Hepatocyte (in vitro differentiated cells): ENCODE results near the gene AOPEP. TPM values are rescaled to one million over a fixed set of nuclear protein-coding genes. Genes with fewer than 3 reads are reported as not detected.

ENCODE experiments used
- DNase-seq: peaks from one replicate; pipeline ENCODE4 v3.0.0-alpha.2; 2016; ENCODE audit warnings: low spot score
- H2AFZ ChIP-seq: fragments of 200-600 bp; sonication (generic); 2 replicates; pipeline ENCODE4 v1.6.0; 2016; ENCODE audit warnings: antibody characterized with exemption, mild to moderate bottlenecking
- H3K27ac ChIP-seq: fragments of 200-600 bp; sonication (generic); 2 replicates; pipeline ENCODE4 v1.5.1; 2016; ENCODE audit warnings: mild to moderate bottlenecking
- H3K27me3 ChIP-seq: fragments of 200-600 bp; sonication (generic); 2 replicates; pipeline ENCODE4 v1.6.1; 2016
- H3K36me3 ChIP-seq: fragments of 200-600 bp; sonication (generic); replicated peaks from 2 replicates; pipeline ENCODE4 v1.5.1; 2016; ENCODE audit warnings: low read depth; ENCODE audit not compliant: insufficient read depth
- H3K4me1 ChIP-seq: fragments of 200-600 bp; sonication (generic); 2 replicates; pipeline ENCODE4 v1.5.1; 2016; ENCODE audit warnings: mild to moderate bottlenecking, moderate library complexity; ENCODE audit not compliant: insufficient read depth
- H3K4me2 ChIP-seq: fragments of 200-600 bp; sonication (generic); 2 replicates; pipeline ENCODE4 v1.6.0; 2016
- H3K4me3 ChIP-seq: fragments of 200-600 bp; sonication (generic); 2 replicates; pipeline ENCODE4 v1.5.1; 2016; ENCODE audit warnings: mild to moderate bottlenecking
- H3K79me2 ChIP-seq: fragments of 200-600 bp; sonication (generic); 2 replicates; pipeline ENCODE4 v1.6.0; 2017; ENCODE audit warnings: mild to moderate bottlenecking
- H3K9me2 ChIP-seq: fragments of 200-600 bp; sonication (generic); replicated peaks from 2 replicates; pipeline ENCODE4 v1.6.0; 2017; ENCODE audit warnings: mild to moderate bottlenecking; ENCODE audit not compliant: insufficient read depth
- H3K9me3 ChIP-seq: fragments of 200-600 bp; sonication (generic); 2 replicates; pipeline ENCODE4 v1.5.1; 2016; ENCODE audit warnings: low read depth, mild to moderate bottlenecking
- H4K20me1 ChIP-seq: fragments of 200-600 bp; sonication (generic); 2 replicates; pipeline ENCODE4 v1.6.0; 2016; ENCODE audit warnings: mild to moderate bottlenecking; ENCODE audit not compliant: insufficient read depth, poor library complexity, severe bottlenecking
- EZH2 ChIP-seq: fragments of 200-600 bp; sonication (generic); IDR thresholded peaks from 2 replicates; pipeline ENCODE4 v1.6.1; 2016; ENCODE audit warnings: antibody characterized with exemption, mild to moderate bottlenecking, borderline replicate concordance
- EZH2phosphoT487 ChIP-seq: fragments of 200-600 bp; sonication (generic); IDR thresholded peaks from one replicate; pipeline ENCODE4 v1.6.1; 2018; ENCODE audit warnings: antibody characterized with exemption, mild to moderate bottlenecking, low read depth, moderate library complexity; ENCODE audit not compliant: unreplicated experiment, severe bottlenecking
- WGBS: methylation state at CpG from one replicate; pipeline ENCODE4 v1.1.6; 2016; ENCODE audit warnings: low lambda C conversion rate; ENCODE audit errors: missing lambda C conversion rate; 5-methylcytosine and 5-hydroxymethylcytosine counted together
- polyA plus RNA-seq: library from polyadenylated mRNA; unstranded; fragments of >200 nt; fragmentation: Nextera tagmentation; extraction: Ambion mirVana; gene quantifications from 2 replicates; pipeline ENCODE4 v1.2.1, GENCODE V29; 2016
- total RNA-seq: library from RNA; depleted of rRNA; stranded (reverse); fragments of >200 nt; gene quantifications from 2 replicates; pipeline ENCODE4 v1.2.3, GENCODE V29; 2014
- TF ChIP-seq, protein P1 (sequence below): fragments of 200-600 bp; sonication (generic); IDR thresholded peaks from 2 replicates; pipeline ENCODE4 v1.5.1; 2016; ENCODE audit warnings: antibody characterized with exemption, mild to moderate bottlenecking; ENCODE audit not compliant: poor library complexity

The AOPEP gene
- total and polyA plus RNA-seq, 2 experiments from 2014 or later, result 82.8 to 101 TPM

DNA sequence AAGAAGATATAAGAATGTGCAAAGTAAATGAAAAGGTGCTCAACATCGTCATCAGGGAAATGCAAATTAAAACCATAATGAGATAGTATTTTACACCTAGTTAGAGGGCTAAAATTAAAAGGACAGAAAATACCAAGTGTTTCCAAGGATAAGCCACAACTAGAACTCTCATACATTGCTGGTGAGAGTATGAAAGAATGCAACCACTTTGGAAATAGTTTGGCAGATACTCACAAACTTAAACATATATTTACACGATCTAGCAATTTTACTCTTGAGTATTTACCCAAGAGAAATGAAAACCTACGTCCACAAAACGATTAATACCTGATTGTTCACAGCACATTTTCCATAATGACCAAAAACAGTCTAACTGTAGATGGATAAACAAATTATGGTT is 51.5 kb downstream of the AOPEP start:
- H4K20me1 ChIP-seq, result no peaks in the 10 kb centered on the region
- no peaks in the 10 kb centered on the region for H3K27me3 ChIP-seq
- TF ChIP-seq EZH2phosphoT487 (no peak), EZH2 (no peak)
- TF ChIP-seq, protein P1, sequence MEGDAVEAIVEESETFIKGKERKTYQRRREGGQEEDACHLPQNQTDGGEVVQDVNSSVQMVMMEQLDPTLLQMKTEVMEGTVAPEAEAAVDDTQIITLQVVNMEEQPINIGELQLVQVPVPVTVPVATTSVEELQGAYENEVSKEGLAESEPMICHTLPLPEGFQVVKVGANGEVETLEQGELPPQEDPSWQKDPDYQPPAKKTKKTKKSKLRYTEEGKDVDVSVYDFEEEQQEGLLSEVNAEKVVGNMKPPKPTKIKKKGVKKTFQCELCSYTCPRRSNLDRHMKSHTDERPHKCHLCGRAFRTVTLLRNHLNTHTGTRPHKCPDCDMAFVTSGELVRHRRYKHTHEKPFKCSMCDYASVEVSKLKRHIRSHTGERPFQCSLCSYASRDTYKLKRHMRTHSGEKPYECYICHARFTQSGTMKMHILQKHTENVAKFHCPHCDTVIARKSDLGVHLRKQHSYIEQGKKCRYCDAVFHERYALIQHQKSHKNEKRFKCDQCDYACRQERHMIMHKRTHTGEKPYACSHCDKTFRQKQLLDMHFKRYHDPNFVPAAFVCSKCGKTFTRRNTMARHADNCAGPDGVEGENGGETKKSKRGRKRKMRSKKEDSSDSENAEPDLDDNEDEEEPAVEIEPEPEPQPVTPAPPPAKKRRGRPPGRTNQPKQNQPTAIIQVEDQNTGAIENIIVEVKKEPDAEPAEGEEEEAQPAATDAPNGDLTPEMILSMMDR, result no peak
- H3K4me1 ChIP-seq, result no peaks in the 10 kb centered on the region
- 73% methylated on average over 4 of the region's 4 CpGs for WGBS
- DNase-seq, result no peak
- no peak overlapping the region for H3K4me3 ChIP-seq
- no peak overlapping the region for H3K4me2 ChIP-seq
- no peaks in the 10 kb centered on the region for H3K9me2 ChIP-seq
- no peak overlapping the region for H3K27ac ChIP-seq
- H2AFZ ChIP-seq, result no peak overlapping the region
- no peaks in the 10 kb centered on the region for H3K9me3 ChIP-seq
- no peaks in the 10 kb centered on the region for H3K36me3 ChIP-seq
- H3K79me2 ChIP-seq, result peaks cover 20% of the 10 kb centered on the region

- H3K4me2 ChIP-seq, result no peak overlapping the region
- no peaks in the 10 kb centered on the region for H3K9me3 ChIP-seq
- 72% methylated on average over 2 of the region's 2 CpGs for WGBS
- H3K4me1 ChIP-seq, result no peaks in the 10 kb centered on the region
- no peak overlapping the region for H3K4me3 ChIP-seq
- H3K36me3 ChIP-seq, result no peaks in the 10 kb centered on the region
- TF ChIP-seq, protein P1, result no peak
- TF ChIP-seq EZH2phosphoT487, result no peak
- no peak for TF ChIP-seq EZH2
- peaks cover 20% of the 10 kb centered on the region for H3K79me2 ChIP-seq
- H2AFZ ChIP-seq, result no peak overlapping the region
- H3K27ac ChIP-seq, result no peak overlapping the region
- no peak for DNase-seq
- no peaks in the 10 kb centered on the region for H3K27me3 ChIP-seq
- no peaks in the 10 kb centered on the region for H3K9me2 ChIP-seq
- no peaks in the 10 kb centered on the region for H4K20me1 ChIP-seq
Measured at GRCh38 chr9:94779031-94779430, 52.5 kb downstream of the AOPEP start.

- Histone ChIP-seq H3K36me3 (no peaks in the 10 kb centered on the region), H2AFZ (no peak overlapping the region), H3K4me1 (no peaks in the 10 kb centered on the region), H3K4me2 (no peak overlapping the region), H3K9me2 (no peaks in the 10 kb centered on the region), H3K9me3 (no peaks in the 10 kb centered on the region), H3K27ac (no peak overlapping the region), H3K79me2 (peaks cover 23% of the 10 kb centered on the region), H3K27me3 (no peaks in the 10 kb centered on the region), H4K20me1 (no peaks in the 10 kb centered on the region), H3K4me3 (no peak overlapping the region)
- no peak for DNase-seq
- TF ChIP-seq, protein P1, result no peak
- TF ChIP-seq EZH2 (no peak), EZH2phosphoT487 (no peak)
- WGBS, result 73% methylated on average over 4 of the region's 4 CpGs
Measured at GRCh38 chr9:94779693-94780290, 53.3 kb downstream of the AOPEP start.
